ENCODE results near the gene CYTH2.

Gene CYTH2

DNA sequence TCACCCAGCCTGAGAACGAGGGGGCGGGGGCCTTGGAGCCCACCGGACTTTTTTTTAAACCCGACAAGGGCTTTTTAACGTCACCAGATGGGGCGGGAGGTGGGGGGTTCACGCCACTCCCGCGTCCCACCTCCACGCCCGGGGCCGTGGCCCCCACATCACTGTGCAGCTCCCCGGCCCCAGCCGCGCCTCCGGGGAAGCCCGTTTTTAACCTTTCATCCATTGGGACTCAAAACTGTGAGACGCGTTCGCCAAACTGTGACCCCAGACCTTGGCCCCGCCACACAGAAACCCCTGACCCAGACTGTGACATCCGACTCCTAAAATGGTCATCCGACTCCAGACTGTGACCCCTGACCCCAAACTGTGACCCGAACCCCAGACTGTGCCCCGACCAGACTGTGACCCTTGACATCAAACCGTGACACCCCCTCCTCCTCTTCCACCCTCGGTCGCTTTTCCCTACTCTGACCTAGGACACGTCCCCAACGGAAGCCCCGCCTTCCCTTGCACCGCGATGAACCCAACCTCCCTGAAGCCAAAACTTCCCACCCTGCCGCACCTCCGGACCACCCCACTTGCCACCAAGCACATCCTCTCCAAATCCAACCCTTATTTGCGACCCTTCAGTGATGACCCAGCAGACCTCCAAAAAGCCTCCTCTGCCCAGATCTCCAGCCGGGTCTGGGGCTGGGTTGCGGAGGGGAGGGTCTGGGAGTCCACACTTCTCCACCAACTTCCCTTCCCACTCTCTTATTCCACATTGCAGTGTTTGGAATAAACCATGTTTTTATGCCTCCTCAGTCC, 24.8 kb upstream of the CYTH2 start:
- H2BK120ac ChIP-seq (ENCODE audit: low read depth, low read length) = no peak overlapping the region
- H3K4me3 ChIP-seq (ENCODE audit: low read length) = no peak overlapping the region
- H3K36me3 ChIP-seq (ENCODE audit: control insufficient read depth, insufficient read depth, low read length) = no peaks in the 10 kb centered on the region
- peak overlapping the region; percentile 88 for H3K9ac ChIP-seq (ENCODE audit: low read length)
- no CpG with 5 or more reads among the region's 38 CpGs for WGBS (ENCODE audit: extremely low coverage, insufficient coverage, low lambda C conversion rate)
- H4K8ac ChIP-seq (ENCODE audit: low read depth, low read length) = no peak overlapping the region
- peak overlapping the region; percentile 51 for H3K56ac ChIP-seq (ENCODE audit: low read length)
- H4K5ac ChIP-seq (ENCODE audit: low read length) = no peak overlapping the region
- H3K4me2 ChIP-seq (ENCODE audit: low read length) = no peak overlapping the region
- peaks cover 8% of the 10 kb centered on the region for H3K79me1 ChIP-seq (ENCODE audit: low read length)
- H3K18ac ChIP-seq (ENCODE audit: low read length) = no peak overlapping the region
- no peak overlapping the region for H3K4ac ChIP-seq (ENCODE audit: low read depth, low read length)
- H3K4me1 ChIP-seq (ENCODE audit: control insufficient read depth, low read depth, low read length) = peaks cover 8% of the 10 kb centered on the region
- H2BK15ac ChIP-seq (replicated peaks; ENCODE audit: low read depth) = no peak overlapping the region
- no peak for DNase-seq
- H3K27me3 ChIP-seq (ENCODE audit: insufficient read depth, low read length, poor library complexity) = no peaks in the 10 kb centered on the region
- peaks cover 7% of the 10 kb centered on the region for H3K79me2 ChIP-seq (ENCODE audit: control insufficient read depth, insufficient read depth, low read length)
- H2BK5ac ChIP-seq (ENCODE audit: low read length) = peak overlapping the region; percentile 48
- no peak overlapping the region for H3K27ac ChIP-seq (ENCODE audit: low read depth, low read length)
- H3K23ac ChIP-seq (ENCODE audit: low read length) = no peak overlapping the region
- no peak overlapping the region for H2AK5ac ChIP-seq (ENCODE audit: low read length)

DNA sequence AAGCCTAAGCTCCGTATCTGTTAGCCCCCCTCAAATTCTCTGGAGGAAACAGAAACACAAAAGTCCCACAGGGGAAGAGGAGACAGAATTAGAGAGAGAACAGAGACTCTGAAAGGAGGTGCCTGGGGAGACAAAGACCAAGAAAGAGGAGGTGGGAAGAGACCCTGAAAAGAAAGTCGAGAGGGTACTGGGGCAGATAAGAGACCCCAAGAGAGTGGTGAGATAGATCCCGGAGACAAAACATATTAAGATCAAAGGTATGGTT, 24.3 kb upstream of the CYTH2 start:
- Histone ChIP-seq H3K23ac (ENCODE audit: low read length) (no peak overlapping the region), H3K79me2 (ENCODE audit: control insufficient read depth, insufficient read depth, low read length) (peaks cover 7% of the 10 kb centered on the region), H3K27ac (ENCODE audit: low read depth, low read length) (no peak overlapping the region), H3K4me1 (ENCODE audit: control insufficient read depth, low read depth, low read length) (peaks cover 8% of the 10 kb centered on the region), H3K4me3 (ENCODE audit: low read length) (no peak overlapping the region), H3K9ac (ENCODE audit: low read length) (peak overlapping the region; percentile 88), H3K79me1 (ENCODE audit: low read length) (peaks cover 8% of the 10 kb centered on the region), H4K8ac (ENCODE audit: low read depth, low read length) (no peak overlapping the region), H3K36me3 (ENCODE audit: control insufficient read depth, insufficient read depth, low read length) (peaks cover 2% of the 10 kb centered on the region), H3K27me3 (ENCODE audit: insufficient read depth, low read length, poor library complexity) (no peaks in the 10 kb centered on the region), H2BK15ac (replicated peaks; ENCODE audit: low read depth) (no peak overlapping the region), H4K5ac (ENCODE audit: low read length) (no peak overlapping the region), H3K18ac (ENCODE audit: low read length) (no peak overlapping the region), H2BK120ac (ENCODE audit: low read depth, low read length) (no peak overlapping the region), H3K56ac (ENCODE audit: low read length) (peak overlapping the region; percentile 51), H2AK5ac (ENCODE audit: low read length) (no peak overlapping the region), H3K4ac (ENCODE audit: low read depth, low read length) (no peak overlapping the region), H3K4me2 (ENCODE audit: low read length) (peak overlapping the region; percentile 6), H2BK5ac (ENCODE audit: low read length) (no peak overlapping the region)
- WGBS (ENCODE audit: extremely low coverage, insufficient coverage, low lambda C conversion rate) = no CpG with 5 or more reads among the region's 3 CpGs
- no peak for DNase-seq

DNA sequence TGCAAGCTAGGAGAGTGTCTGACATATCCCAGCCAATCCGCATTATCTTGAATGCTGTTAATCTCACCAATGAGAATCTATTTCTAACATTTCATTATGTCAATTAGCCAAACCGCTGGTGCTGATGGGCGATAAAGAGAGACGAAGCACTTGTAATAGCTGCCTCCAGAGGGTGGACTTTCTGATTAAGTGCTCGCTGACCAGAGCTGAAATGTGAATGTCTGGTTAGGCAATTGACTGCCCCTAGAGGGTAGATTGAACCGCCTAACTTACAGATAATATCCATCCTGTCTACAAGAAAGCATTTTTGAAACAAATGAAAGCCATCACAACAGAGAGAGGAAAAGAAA, 23.9 kb upstream of the CYTH2 start:
- peaks cover 7% of the 10 kb centered on the region for H3K79me2 ChIP-seq (ENCODE audit: control insufficient read depth, insufficient read depth, low read length)
- peak overlapping the region; percentile 88 for H3K9ac ChIP-seq (ENCODE audit: low read length)
- peak overlapping the region; percentile 7 for H3K27ac ChIP-seq (ENCODE audit: low read depth, low read length)
- peak overlapping the region; percentile 51 for H3K56ac ChIP-seq (ENCODE audit: low read length)
- H3K4me3 ChIP-seq (ENCODE audit: low read length) = peak overlapping the region; percentile 97
- H4K8ac ChIP-seq (ENCODE audit: low read depth, low read length) = no peak overlapping the region
- no peak overlapping the region for H2BK15ac ChIP-seq (replicated peaks; ENCODE audit: low read depth)
- no peak overlapping the region for H3K23ac ChIP-seq (ENCODE audit: low read length)
- H3K4me1 ChIP-seq (ENCODE audit: control insufficient read depth, low read depth, low read length) = peaks cover 8% of the 10 kb centered on the region
- H3K4ac ChIP-seq (ENCODE audit: low read depth, low read length) = no peak overlapping the region
- WGBS (ENCODE audit: extremely low coverage, insufficient coverage, low lambda C conversion rate) = no CpG with 5 or more reads among the region's 6 CpGs
- H3K4me2 ChIP-seq (ENCODE audit: low read length) = peak overlapping the region; percentile 6
- H2AK5ac ChIP-seq (ENCODE audit: low read length) = no peak overlapping the region
- H3K18ac ChIP-seq (ENCODE audit: low read length) = no peak overlapping the region
- H2BK5ac ChIP-seq (ENCODE audit: low read length) = no peak overlapping the region
- peak; percentile 79 for DNase-seq
- peaks cover 8% of the 10 kb centered on the region for H3K79me1 ChIP-seq (ENCODE audit: low read length)
- H3K36me3 ChIP-seq (ENCODE audit: control insufficient read depth, insufficient read depth, low read length) = peaks cover 4% of the 10 kb centered on the region
- H4K5ac ChIP-seq (ENCODE audit: low read length) = no peak overlapping the region
- no peaks in the 10 kb centered on the region for H3K27me3 ChIP-seq (ENCODE audit: insufficient read depth, low read length, poor library complexity)
- H2BK120ac ChIP-seq (ENCODE audit: low read depth, low read length) = no peak overlapping the region

GRCh38 chr19:48445606-48446481, 23.3 kb upstream of the CYTH2 start, which contains the start of gene GRWD1:
GRWD1 (plus strand) TSS chr19:48445983; CDS start chr19:48446006, 23 bp downstream.
- no peak within 1 kb of the TSS for H3K23ac ChIP-seq (ENCODE audit: low read length)
- H2BK15ac ChIP-seq (replicated peaks; ENCODE audit: low read depth) = no peak within 1 kb of the TSS
- WGBS (ENCODE audit: extremely low coverage, insufficient coverage, low lambda C conversion rate) = no CpG with 5 or more reads among the region's 61 CpGs
- peaks cover 7% of the 10 kb centered on the region for H3K79me2 ChIP-seq (ENCODE audit: control insufficient read depth, insufficient read depth, low read length)
- peaks cover 8% of the 10 kb centered on the region for H3K36me3 ChIP-seq (ENCODE audit: control insufficient read depth, insufficient read depth, low read length)
- no peak within 1 kb of the TSS for H4K5ac ChIP-seq (ENCODE audit: low read length)
- peak within 1 kb of the TSS; percentile 97 for H3K4me3 ChIP-seq (ENCODE audit: low read length)
- peak; percentile 99 for DNase-seq
- peaks cover 8% of the 10 kb centered on the region for H3K79me1 ChIP-seq (ENCODE audit: low read length)
- H2BK120ac ChIP-seq (ENCODE audit: low read depth, low read length) = no peak within 1 kb of the TSS
- no peak within 1 kb of the TSS for H2AK5ac ChIP-seq (ENCODE audit: low read length)
- peak within 1 kb of the TSS; percentile 70 for H3K18ac ChIP-seq (ENCODE audit: low read length)
- peaks cover 8% of the 10 kb centered on the region for H3K4me1 ChIP-seq (ENCODE audit: control insufficient read depth, low read depth, low read length)
- peak within 1 kb of the TSS; percentile 91 for H3K56ac ChIP-seq (ENCODE audit: low read length)
- H3K27ac ChIP-seq (ENCODE audit: low read depth, low read length) = peak within 1 kb of the TSS; percentile 7
- H3K4me2 ChIP-seq (ENCODE audit: low read length) = peak within 1 kb of the TSS; percentile 55
- H3K27me3 ChIP-seq (ENCODE audit: insufficient read depth, low read length, poor library complexity) = no peaks in the 10 kb centered on the region
- H4K8ac ChIP-seq (ENCODE audit: low read depth, low read length) = peak within 1 kb of the TSS; percentile 88
- no peak within 1 kb of the TSS for H2BK5ac ChIP-seq (ENCODE audit: low read length)
- H3K4ac ChIP-seq (ENCODE audit: low read depth, low read length) = peak within 1 kb of the TSS; percentile 43
- peak within 1 kb of the TSS; percentile 88 for H3K9ac ChIP-seq (ENCODE audit: low read length)

DNA sequence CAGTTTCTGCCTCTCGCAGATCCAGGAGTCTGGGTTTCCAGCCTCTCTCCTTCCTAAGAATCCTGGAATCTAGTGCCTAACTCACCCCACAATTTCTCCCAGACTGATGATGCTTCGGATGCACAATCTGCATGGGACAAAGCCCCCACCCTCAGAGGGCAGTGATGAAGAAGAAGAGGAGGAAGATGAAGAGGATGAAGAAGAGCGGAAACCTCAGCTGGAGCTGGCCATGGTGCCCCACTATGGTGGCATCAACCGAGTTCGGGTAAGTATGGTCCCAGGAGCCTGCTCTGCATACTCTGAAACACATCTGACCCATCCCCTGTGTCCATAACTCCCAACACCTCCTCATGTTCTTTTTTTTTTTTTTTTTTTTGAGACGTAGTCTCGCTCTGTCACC, 22.6 kb upstream of the CYTH2 start:
- Histone ChIP-seq H2BK5ac (ENCODE audit: low read length) (no peak overlapping the region), H3K4ac (ENCODE audit: low read depth, low read length) (no peak overlapping the region), H2BK120ac (ENCODE audit: low read depth, low read length) (no peak overlapping the region), H3K27ac (ENCODE audit: low read depth, low read length) (no peak overlapping the region), H3K36me3 (ENCODE audit: control insufficient read depth, insufficient read depth, low read length) (peaks cover 12% of the 10 kb centered on the region), H2AK5ac (ENCODE audit: low read length) (no peak overlapping the region), H4K8ac (ENCODE audit: low read depth, low read length) (no peak overlapping the region), H3K56ac (ENCODE audit: low read length) (peak overlapping the region; percentile 91), H3K23ac (ENCODE audit: low read length) (no peak overlapping the region), H3K9ac (ENCODE audit: low read length) (peak overlapping the region; percentile 88), H3K4me3 (ENCODE audit: low read length) (peak overlapping the region; percentile 97), H4K5ac (ENCODE audit: low read length) (no peak overlapping the region), H2BK15ac (replicated peaks; ENCODE audit: low read depth) (no peak overlapping the region), H3K27me3 (ENCODE audit: insufficient read depth, low read length, poor library complexity) (no peaks in the 10 kb centered on the region), H3K18ac (ENCODE audit: low read length) (no peak overlapping the region), H3K79me2 (ENCODE audit: control insufficient read depth, insufficient read depth, low read length) (peaks cover 7% of the 10 kb centered on the region), H3K4me2 (ENCODE audit: low read length) (peak overlapping the region; percentile 55), H3K4me1 (ENCODE audit: control insufficient read depth, low read depth, low read length) (peaks cover 8% of the 10 kb centered on the region), H3K79me1 (ENCODE audit: low read length) (peaks cover 8% of the 10 kb centered on the region)
- no CpG with 5 or more reads among the region's 7 CpGs for WGBS (ENCODE audit: extremely low coverage, insufficient coverage, low lambda C conversion rate)
- no peak for DNase-seq
